ENCODE measurements around the gene ASTN2. TPM values are rescaled to one million over a fixed set of nuclear protein-coding genes. Genes with fewer than 3 reads are reported as not detected.

Gene ASTN2
- polyA plus RNA-seq, 1 donor from 2014 or later: 6.8 TPM

- H4K20me1 ChIP-seq (ENCODE audit: insufficient read depth): no peaks in the 10 kb centered on the region
- H3F3A ChIP-seq (ENCODE audit: insufficient read depth, low read length, poor library complexity, severe bottlenecking): no peaks in the 10 kb centered on the region
- no peaks in the 10 kb centered on the region for H3K9me2 ChIP-seq (ENCODE audit: insufficient read depth, low read length)
- H3K27me3 ChIP-seq (ENCODE audit: insufficient read depth, low read depth, low read length): no peaks in the 10 kb centered on the region
- no peak overlapping the region for H3K4me2 ChIP-seq (ENCODE audit: low read length)
- no peaks in the 10 kb centered on the region for H3K36me3 ChIP-seq (ENCODE audit: insufficient read depth, low read length)
- H3K79me2 ChIP-seq (replicated peaks; ENCODE audit: insufficient read depth, low read length): no peaks in the 10 kb centered on the region
- H2AFZ ChIP-seq (ENCODE audit: low read depth, low read length): no peak overlapping the region
- TF ChIP-seq REST (IDR thresholded peaks at IDR 0.05; ENCODE audit: borderline replicate concordance): no peak
- no peak for TF ChIP-seq RAD21 (conservative IDR thresholded peaks at IDR 0.05)
- TF ChIP-seq CTCF (IDR thresholded peaks at IDR 0.05; ENCODE audit: poor library complexity, severe bottlenecking): no peak
- no peak for TF ChIP-seq POLR2AphosphoS5 (IDR thresholded peaks at IDR 0.05)
- no peak for TF ChIP-seq TAF1 (IDR thresholded peaks at IDR 0.05; ENCODE audit: low read depth)
- no peak for TF ChIP-seq EP300 (conservative IDR thresholded peaks at IDR 0.05; ENCODE audit: poor library complexity, severe bottlenecking)
- TF ChIP-seq MXI1 (conservative IDR thresholded peaks at IDR 0.05; ENCODE audit: poor library complexity, severe bottlenecking): no peak
- no peak for TF ChIP-seq EZH2 (IDR thresholded peaks at IDR 0.05; ENCODE audit: borderline replicate concordance, insufficient read depth, low read length, poor library complexity, severe bottlenecking)
- no peak for TF ChIP-seq SMC3 (conservative IDR thresholded peaks at IDR 0.05; ENCODE audit: poor library complexity)
- no peak overlapping the region for H3K4me3 ChIP-seq (ENCODE audit: low read length)
- H3K9me3 ChIP-seq (ENCODE audit: low read length): no peaks in the 10 kb centered on the region
- no peak overlapping the region for H3K27ac ChIP-seq (ENCODE audit: low read length)
- H3K9ac ChIP-seq (ENCODE audit: low read length): no peak overlapping the region
Measured at GRCh38 chr9:116673375-116673774, 741.5 kb downstream of the ASTN2 start.

GRCh38 chr9:116671605-116672004 is 743.3 kb downstream of the ASTN2 start:
- no peak overlapping the region for H3K9ac ChIP-seq (ENCODE audit: low read length)
- no peaks in the 10 kb centered on the region for H4K20me1 ChIP-seq (ENCODE audit: insufficient read depth)
- no peak overlapping the region for H3K4me3 ChIP-seq (ENCODE audit: low read length)
- TF ChIP-seq MXI1 (conservative IDR thresholded peaks at IDR 0.05; ENCODE audit: poor library complexity, severe bottlenecking): no peak
- TF ChIP-seq POLR2AphosphoS5 (IDR thresholded peaks at IDR 0.05): no peak
- TF ChIP-seq SMC3 (conservative IDR thresholded peaks at IDR 0.05; ENCODE audit: poor library complexity): no peak
- no peak for TF ChIP-seq EZH2 (IDR thresholded peaks at IDR 0.05; ENCODE audit: borderline replicate concordance, insufficient read depth, low read length, poor library complexity, severe bottlenecking)
- no peak for TF ChIP-seq EP300 (conservative IDR thresholded peaks at IDR 0.05; ENCODE audit: poor library complexity, severe bottlenecking)
- TF ChIP-seq RAD21 (conservative IDR thresholded peaks at IDR 0.05): no peak
- TF ChIP-seq CTCF (IDR thresholded peaks at IDR 0.05; ENCODE audit: poor library complexity, severe bottlenecking): no peak
- H3K9me2 ChIP-seq (ENCODE audit: insufficient read depth, low read length): no peaks in the 10 kb centered on the region
- no peak overlapping the region for H2AFZ ChIP-seq (ENCODE audit: low read depth, low read length)
- no peaks in the 10 kb centered on the region for H3K27me3 ChIP-seq (ENCODE audit: insufficient read depth, low read depth, low read length)
- no peak overlapping the region for H3K4me2 ChIP-seq (ENCODE audit: low read length)
- H3F3A ChIP-seq (ENCODE audit: insufficient read depth, low read length, poor library complexity, severe bottlenecking): no peaks in the 10 kb centered on the region
- no peaks in the 10 kb centered on the region for H3K79me2 ChIP-seq (replicated peaks; ENCODE audit: insufficient read depth, low read length)
- no peaks in the 10 kb centered on the region for H3K36me3 ChIP-seq (ENCODE audit: insufficient read depth, low read length)
- no peak overlapping the region for H3K27ac ChIP-seq (ENCODE audit: low read length)
- H3K9me3 ChIP-seq (ENCODE audit: low read length): no peaks in the 10 kb centered on the region
